Measurements from ENCODE around the gene ZIC2.
"Not testable (repeated sequence)": the region's sequence is repeated elsewhere in the genome, so short reads cannot be mapped to it uniquely, and the experiment has no call there.

The ZIC2 gene

DNA sequence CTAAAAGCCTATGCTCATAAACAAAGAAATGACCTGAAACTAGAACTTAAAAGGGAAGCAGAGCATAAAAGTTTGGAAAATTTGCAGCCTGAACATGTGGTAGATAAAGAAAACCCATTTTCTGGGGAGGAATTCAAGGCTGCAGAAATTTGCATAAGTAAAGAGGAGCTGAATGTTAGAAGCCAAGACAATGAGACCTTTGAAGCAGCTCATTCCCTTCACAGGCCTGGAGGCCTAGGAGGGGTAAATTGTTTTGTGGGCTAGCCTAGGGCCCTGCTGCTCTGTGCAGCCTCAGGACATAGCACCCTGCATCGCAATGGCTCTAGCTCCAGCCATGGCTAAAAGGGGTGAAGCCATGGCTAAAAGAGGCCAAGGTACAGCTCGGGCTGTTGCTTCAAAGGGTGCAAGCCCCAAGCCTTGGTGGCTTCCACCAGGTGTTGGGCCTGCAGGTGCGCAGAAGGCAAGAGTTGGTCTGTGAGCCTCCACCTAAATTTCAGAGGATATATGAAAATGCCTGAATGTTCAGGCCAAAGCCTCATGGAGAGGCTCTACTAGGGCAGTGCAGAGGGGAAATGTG lies 38.3 kb downstream of the ZIC2 start:
- DNase-seq (ENCODE audit: low spot score), result no peak

DNA sequence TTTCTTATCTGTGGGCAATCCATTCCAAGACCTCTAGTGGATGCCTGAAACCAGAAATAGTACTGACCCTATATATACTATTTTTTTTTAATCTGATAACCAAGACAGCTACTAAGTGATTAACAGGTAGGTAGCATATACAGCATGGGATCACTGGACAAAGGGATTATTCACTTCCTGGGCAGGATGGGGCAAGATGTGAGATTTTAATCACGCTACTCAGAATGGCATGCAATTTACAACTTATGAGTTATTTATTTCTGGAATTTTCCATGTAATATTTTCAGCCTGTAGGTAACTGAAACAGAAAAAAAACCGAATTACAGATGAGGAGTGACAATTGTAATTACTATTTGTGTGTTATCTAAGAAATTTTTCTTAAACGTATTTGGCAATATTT lies 41.2 kb downstream of the ZIC2 start:
- DNase-seq (ENCODE audit: low spot score), result no peak

DNA sequence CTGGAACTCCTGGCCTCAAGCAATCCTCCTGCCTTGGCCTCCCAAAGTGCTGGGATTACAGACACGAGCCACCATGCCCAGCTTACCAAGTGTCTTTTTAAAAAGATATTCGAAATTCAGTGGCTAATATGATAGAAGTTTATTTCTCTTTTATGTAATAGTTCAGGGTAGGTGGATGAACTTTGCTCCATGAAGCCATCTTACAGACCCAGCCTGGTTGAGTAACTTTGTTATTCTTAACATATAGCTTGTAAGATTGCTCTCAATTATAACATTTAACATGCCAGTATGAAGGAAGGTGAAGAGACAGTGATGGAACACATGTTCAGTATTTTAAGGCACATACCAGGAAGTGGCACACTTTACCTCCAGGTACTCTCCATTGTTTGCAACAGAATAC lies 42.4 kb downstream of the ZIC2 start:
- DNase-seq (ENCODE audit: low spot score), result no peak

DNA sequence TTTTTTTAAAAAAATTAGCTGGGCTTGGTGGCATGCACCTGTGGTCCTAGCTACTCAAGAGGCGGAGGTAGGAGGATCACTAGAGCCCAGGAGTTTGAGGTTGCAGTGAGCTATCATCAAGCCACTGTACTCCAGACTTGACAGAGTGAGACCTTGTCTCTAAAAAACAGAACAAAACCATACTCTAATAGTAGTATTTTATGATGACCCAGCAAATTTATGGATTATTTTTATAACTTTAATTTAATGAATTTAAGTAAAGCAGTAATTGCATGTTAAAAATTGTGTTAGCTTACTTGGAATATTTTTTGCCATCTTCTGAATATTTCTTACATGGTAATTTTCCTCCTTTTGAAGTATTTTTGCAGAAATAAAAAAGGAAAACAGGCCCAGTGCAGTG lies 48.3 kb downstream of the ZIC2 start:
- DNase-seq (ENCODE audit: low spot score), result no peak

DNA sequence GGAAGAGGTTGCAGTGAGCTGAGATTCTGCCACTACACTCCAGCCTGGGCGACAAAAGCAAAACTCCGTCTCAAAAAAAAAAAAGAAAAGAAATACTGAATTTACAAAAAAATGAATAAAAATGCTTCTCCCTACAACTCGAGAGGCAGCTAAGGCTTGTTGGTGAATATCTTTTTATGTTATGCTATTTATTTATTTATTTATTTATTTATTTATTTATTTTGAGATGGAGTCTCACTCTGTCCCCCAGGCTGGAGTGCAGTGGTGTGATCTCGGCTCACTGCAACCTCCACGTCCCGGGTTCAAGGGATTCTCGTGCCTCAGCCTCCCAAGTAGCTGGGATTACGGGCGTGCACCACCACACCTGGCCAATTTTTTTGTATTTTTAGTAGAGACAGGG lies 51.1 kb downstream of the ZIC2 start:
- DNase-seq (ENCODE audit: low spot score), result not testable (repeated sequence)

DNA sequence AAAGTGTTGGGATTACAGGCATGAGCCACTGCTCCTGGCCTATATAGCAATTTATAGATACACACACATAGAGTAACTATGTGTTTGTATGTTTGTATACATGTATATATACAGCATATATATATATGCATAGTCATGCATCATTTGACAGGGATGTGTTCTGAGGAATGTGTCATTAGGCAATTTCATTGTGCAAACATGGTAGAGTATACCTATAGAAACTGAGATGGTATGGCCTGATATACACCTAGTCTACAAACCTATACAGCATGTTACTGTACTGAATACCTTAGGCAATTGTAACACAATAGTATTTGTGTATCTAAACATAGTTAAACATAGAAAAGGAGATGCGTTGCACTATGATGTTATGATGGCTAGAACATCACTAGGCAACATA lies 54.4 kb downstream of the ZIC2 start:
- DNase-seq (ENCODE audit: low spot score), result no peak

Data from hematopoietic multipotent progenitor cell treated with erythropoietin and hydrocortisone succinate and interleukin-3 and kit ligand, for 15 days (in vitro differentiated cells).